Mucosa of descending colon (tissue), 3 donors: ENCODE data around the gene CALN1. TPM values are rescaled to one million over a fixed set of nuclear protein-coding genes. Genes with fewer than 3 reads are reported as not detected.

Experiments
- ATAC-seq: fragments of 200-7000 bp; cut with Tn5 transposase; one replicate; pipeline ENCODE4 v1.9.1; 2020; ENCODE audit warnings: mild to moderate bottlenecking, moderate library complexity
- DNase-seq, 3 donors: peaks; one replicate each; pipeline ENCODE4 v3.0.0-alpha.2; 2020
- H3K36me3 ChIP-seq: fragments of 200-600 bp; one replicate; pipeline ENCODE4 v1.8.0; 2021; ENCODE audit warnings: low read depth, mild to moderate bottlenecking
- H3K4me1 ChIP-seq: fragments of 200-600 bp; one replicate; pipeline ENCODE4 v1.8.0; 2021; ENCODE audit warnings: low read depth, mild to moderate bottlenecking
- H3K4me3 ChIP-seq: fragments of 200-600 bp; one replicate; pipeline ENCODE4 v1.8.0; 2021; ENCODE audit warnings: mild to moderate bottlenecking
- H3K9me3 ChIP-seq: fragments of 200-600 bp; one replicate; pipeline ENCODE4 v1.8.0; 2021; ENCODE audit warnings: mild to moderate bottlenecking
- CTCF ChIP-seq: fragments of 200-600 bp; IDR thresholded peaks from one replicate; pipeline ENCODE4 v1.8.0; 2022; ENCODE audit warnings: antibody characterized with exemption, mild to moderate bottlenecking
- intact Hi-C, 2 donors: fragments of 100-400 bp; cut with DNase I in 1 of 2; cut with micrococcal nuclease in 1 of 2; formaldehyde crosslinking; loops; one replicate each; pipeline versions ENCODE4 v1.11.0 to v1.11.1; 2022; cut with DNase I, micrococcal nuclease
- total RNA-seq, 3 donors: library from RNA; stranded (reverse); fragmentation: NEBNext Ultra II Directional in 2 of 3; extraction: Animal tissue kit (Norgen Biotek cat#: 25700) in 2 of 3; gene quantifications; one replicate each; pipeline versions ENCODE4 v1.2.1 to v1.2.4, GENCODE V29; 2021 to 2023
- donor health status: DM: no; HTN: no; CAD: no; lungs with moderate emphysema.
- donor health status: DM: no; HTN: no; CAD: no.
- donor health status: DM: no; HTN: yes; CAD: no.

The CALN1 gene
- total RNA-seq, 3 donors from 2014 or later: not detected

DNA sequence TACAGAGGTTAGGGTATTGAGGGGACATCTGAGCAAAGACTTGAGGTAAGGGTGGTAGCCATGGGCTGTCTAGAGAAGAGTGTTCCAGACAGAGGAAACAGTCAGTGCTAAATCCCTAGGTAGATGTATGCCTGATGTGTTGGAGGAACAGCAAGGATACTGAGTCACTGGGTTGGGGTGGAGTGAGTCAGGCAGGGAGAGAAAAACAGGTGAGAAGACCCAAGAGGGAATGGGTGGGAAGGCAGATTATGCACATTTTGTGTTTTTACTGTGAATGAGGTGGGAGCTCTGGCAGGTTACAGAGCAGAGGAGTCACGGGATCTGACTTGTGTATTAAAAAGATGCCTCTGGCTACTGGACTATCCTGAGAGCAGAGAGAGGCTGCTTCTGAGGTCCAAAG, 285.0 kb downstream of the CALN1 start:
- DNase-seq: no peak
- intact Hi-C loops: no loop called here
- Histone ChIP-seq H3K36me3 (no peaks in the 10 kb centered on the region), H3K9me3 (peaks cover 28% of the 10 kb centered on the region), H3K4me3 (no peak overlapping the region), H3K4me1 (no peaks in the 10 kb centered on the region)
- no peak for ATAC-seq
- no peak for TF ChIP-seq CTCF

DNA sequence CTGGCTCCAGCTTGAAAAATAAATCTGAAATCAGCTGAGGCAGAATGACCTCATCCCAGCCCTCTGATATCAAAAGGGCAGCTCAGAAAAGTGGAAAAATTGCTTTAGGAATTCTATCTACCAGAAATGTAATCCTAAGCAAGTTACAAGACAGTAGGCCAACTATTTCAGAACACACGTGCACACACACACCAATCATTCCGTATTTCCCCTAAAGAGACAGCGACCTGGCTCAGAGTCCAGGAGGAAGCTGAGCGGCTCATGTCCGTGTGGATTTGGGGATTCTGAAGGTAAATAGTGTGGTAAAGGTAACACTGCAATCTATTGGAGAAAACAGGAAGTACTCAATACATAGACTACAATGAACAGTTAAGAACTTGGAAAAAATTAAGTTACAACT, 288.2 kb downstream of the CALN1 start:
- DNase-seq (no peak), ATAC-seq (no peak)
- TF ChIP-seq CTCF: no peak
- Histone ChIP-seq H3K9me3 (peaks cover 28% of the 10 kb centered on the region), H3K36me3 (no peaks in the 10 kb centered on the region), H3K4me3 (no peak overlapping the region), H3K4me1 (no peaks in the 10 kb centered on the region)
- intact Hi-C loops: no loop called here

DNA sequence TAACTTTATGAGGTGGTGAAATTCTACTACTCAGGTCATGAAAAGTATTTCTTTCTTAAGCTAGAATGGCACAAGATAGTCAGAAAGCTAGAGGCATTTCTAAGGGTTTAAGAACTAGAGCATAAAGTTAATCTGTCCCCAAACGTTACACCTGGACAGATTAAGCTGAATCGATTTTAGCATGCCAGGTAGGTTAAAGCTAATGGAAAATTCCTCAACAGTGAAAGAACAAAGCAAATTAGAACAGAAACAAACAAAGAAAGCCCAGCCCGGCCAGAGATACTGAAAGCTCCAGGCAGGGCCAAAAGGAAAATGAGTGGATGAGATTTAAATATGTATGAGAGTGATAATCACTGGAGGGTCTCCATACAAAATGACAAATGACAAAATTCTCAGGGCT, 293.8 kb downstream of the CALN1 start:
- no peaks in the 10 kb centered on the region for H3K36me3 ChIP-seq
- no peak for DNase-seq
- no peaks in the 10 kb centered on the region for H3K4me1 ChIP-seq
- ATAC-seq: no peak
- intact Hi-C loops: no loop called here
- no peak for TF ChIP-seq CTCF
- H3K4me3 ChIP-seq: no peak overlapping the region
- H3K9me3 ChIP-seq: peaks cover 41% of the 10 kb centered on the region

DNA sequence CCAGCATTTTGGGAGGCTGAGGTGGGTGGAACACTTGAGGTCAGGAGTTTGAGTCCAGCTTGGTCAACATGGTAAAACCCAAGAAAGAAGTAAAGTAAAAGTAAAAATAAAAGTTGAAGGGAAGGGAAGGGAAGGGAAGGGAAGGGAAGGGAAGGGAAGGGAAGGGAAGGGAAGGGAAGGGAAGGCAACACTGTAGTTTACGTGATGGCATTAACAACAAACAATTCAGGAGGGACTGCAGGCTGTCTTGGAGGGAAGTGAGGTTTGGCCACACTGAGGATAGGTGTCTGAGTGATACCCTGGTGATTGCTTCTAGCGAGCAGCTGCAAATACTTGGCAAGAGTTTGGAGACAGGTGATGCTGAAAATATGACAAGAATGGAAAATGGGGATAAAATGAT, 298.0 kb downstream of the CALN1 start:
- DNase-seq (no peak), ATAC-seq (no peak)
- Histone ChIP-seq H3K4me1 (no peaks in the 10 kb centered on the region), H3K36me3 (no peaks in the 10 kb centered on the region), H3K9me3 (peaks cover 54% of the 10 kb centered on the region), H3K4me3 (no peak overlapping the region)
- intact Hi-C loops: no loop called here
- TF ChIP-seq CTCF: no peak

GRCh38 chr7:72112992-72113391, 299.1 kb downstream of the CALN1 start:
- H3K36me3 ChIP-seq: no peaks in the 10 kb centered on the region
- ATAC-seq: no peak

More at GRCh38 chr7:72112992-72113391, 299.1 kb downstream of the CALN1 start:
- no peak for TF ChIP-seq CTCF
- Histone ChIP-seq H3K4me1 (no peaks in the 10 kb centered on the region), H3K9me3 (peaks cover 60% of the 10 kb centered on the region), H3K4me3 (no peak overlapping the region)
- intact Hi-C loops: no loop called here
- DNase-seq: no peak
